ENCODE measurements around the gene AVPI1. TPM values are rescaled to one million over a fixed set of nuclear protein-coding genes. Genes with fewer than 3 reads are reported as not detected.

Gene AVPI1
- total RNA-seq, 2 donors from 2014 or later = 9.5 to 25.6 TPM

DNA sequence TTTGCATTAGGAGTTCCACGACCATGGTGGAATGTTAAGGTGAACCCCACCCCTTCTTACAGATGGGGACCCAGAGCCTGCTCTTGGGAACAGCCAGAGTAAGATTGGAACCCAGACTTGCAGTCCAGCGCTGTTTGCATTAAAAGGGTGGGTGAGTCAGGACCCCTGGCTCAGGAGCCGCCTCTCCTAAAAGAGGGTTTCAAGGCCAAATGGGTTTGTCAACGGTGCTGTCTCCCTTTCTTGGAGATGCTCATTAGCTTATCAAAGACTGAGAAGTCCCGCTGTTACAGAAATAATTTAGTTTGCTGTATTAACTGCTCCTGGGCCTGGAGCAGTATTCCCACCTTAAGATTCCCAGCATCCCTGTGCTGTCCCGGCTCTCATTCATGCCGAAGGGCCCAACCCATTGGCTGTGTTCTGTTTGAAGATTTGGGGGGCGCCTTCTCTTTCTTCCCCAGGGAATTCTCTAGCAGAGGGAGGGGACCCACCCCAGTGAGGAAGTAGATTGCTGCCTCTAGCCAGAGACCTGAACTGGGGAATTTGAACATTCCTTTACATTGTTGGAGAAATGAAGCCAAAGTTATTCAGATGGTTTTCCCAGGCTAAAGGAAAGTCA is 28.3 kb upstream of the AVPI1 start:
- TF ChIP-seq, protein P1, sequence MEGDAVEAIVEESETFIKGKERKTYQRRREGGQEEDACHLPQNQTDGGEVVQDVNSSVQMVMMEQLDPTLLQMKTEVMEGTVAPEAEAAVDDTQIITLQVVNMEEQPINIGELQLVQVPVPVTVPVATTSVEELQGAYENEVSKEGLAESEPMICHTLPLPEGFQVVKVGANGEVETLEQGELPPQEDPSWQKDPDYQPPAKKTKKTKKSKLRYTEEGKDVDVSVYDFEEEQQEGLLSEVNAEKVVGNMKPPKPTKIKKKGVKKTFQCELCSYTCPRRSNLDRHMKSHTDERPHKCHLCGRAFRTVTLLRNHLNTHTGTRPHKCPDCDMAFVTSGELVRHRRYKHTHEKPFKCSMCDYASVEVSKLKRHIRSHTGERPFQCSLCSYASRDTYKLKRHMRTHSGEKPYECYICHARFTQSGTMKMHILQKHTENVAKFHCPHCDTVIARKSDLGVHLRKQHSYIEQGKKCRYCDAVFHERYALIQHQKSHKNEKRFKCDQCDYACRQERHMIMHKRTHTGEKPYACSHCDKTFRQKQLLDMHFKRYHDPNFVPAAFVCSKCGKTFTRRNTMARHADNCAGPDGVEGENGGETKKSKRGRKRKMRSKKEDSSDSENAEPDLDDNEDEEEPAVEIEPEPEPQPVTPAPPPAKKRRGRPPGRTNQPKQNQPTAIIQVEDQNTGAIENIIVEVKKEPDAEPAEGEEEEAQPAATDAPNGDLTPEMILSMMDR (IDR thresholded peaks at IDR 0.05) = no peak
- Histone ChIP-seq H3K27ac (peak overlapping the region; percentile 96 to 98), H3K27me3 (replicated peaks; ENCODE audit: insufficient read depth) (no peaks in the 10 kb centered on the region), H3K4me1 (ENCODE audit: control insufficient read depth in 1 of 2, low read depth in 2 of 2) (peaks cover 53 to 70% of the 10 kb centered on the region in 2 donors), H3K36me3 (peaks cover 12% of the 10 kb centered on the region), H3K4me3 (peak overlapping the region; percentile 86), H3K9me3 (no peaks in the 10 kb centered on the region)
- DNase-seq (ENCODE audit: low spot score) (no peak), ATAC-seq (ENCODE audit: insufficient number of reproducible peaks, low FRiP score, low read depth) (no peak)

DNA sequence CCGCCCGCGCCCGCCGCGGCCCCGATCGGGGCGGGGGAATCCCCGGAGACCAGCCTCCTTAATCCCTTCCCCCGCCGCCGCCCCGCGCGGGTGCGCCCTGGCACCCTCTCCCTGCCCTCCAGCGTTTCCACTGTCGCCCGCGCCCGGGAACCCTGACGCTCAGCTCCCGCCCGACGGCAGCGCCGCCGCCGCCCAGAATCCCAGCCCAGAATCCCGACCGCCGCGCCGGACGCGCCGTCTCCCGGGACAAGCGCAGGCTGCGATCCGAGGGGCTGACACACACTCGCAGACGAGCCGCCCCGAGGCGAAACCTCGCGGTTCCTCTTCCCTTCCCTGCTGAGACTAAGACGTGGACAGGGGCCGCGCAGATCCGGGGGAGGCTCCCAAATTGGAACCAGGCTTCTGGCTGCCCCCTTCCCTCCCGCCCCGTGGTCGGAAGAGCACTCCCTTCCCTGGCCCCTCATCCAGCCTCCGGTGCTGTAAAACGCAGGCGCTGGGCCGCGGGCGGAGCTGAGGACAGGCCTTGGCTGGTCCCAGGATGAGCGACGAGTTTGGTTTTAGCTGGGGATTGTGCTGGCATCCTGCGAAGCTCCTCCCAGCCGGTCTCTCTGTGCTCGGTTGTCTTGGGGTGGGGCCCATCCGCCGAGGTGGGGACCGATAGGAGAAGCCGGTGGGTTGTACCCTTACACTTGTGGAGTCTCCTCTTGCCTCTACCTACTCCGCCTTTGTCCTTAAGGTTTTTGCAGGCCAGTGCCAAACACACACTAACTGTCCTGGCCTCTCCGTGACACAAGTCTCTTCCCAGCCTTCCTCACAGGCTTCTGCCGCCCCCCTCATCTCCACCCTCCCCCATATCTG is 27.6 kb upstream of the AVPI1 start:
- peak overlapping the region; percentile 86 for H3K4me3 ChIP-seq
- H3K4me1 ChIP-seq (ENCODE audit: control insufficient read depth in 1 of 2, low read depth in 2 of 2) = peaks cover 58 to 76% of the 10 kb centered on the region in 2 donors
- ATAC-seq (ENCODE audit: insufficient number of reproducible peaks, low FRiP score, low read depth) (peak; percentile 30), DNase-seq (ENCODE audit: low spot score) (peak; percentile 34)
- no peaks in the 10 kb centered on the region for H3K27me3 ChIP-seq (replicated peaks; ENCODE audit: insufficient read depth)
- H3K27ac ChIP-seq = peak overlapping the region; percentile 96 to 98
- H3K36me3 ChIP-seq = peaks cover 12% of the 10 kb centered on the region
- TF ChIP-seq, protein P1 (IDR thresholded peaks at IDR 0.05) = no peak
- H3K9me3 ChIP-seq = no peaks in the 10 kb centered on the region

GRCh38 chr10:97713826-97714400 is 26.9 kb upstream of the AVPI1 start:
- H3K4me1 ChIP-seq (ENCODE audit: control insufficient read depth in 1 of 2, low read depth in 2 of 2) = peaks cover 56 to 75% of the 10 kb centered on the region in 2 donors
- peak overlapping the region; percentile 86 for H3K4me3 ChIP-seq
- ATAC-seq (ENCODE audit: insufficient number of reproducible peaks, low FRiP score, low read depth) = peak; percentile 56
- H3K9me3 ChIP-seq = no peaks in the 10 kb centered on the region
- H3K27me3 ChIP-seq (replicated peaks; ENCODE audit: insufficient read depth) = no peaks in the 10 kb centered on the region
- H3K27ac ChIP-seq = peak overlapping the region; percentile 96 to 98
- TF ChIP-seq, protein P1 (IDR thresholded peaks at IDR 0.05) = peak; percentile 27
- peaks cover 12% of the 10 kb centered on the region for H3K36me3 ChIP-seq
- DNase-seq (ENCODE audit: low spot score) = no peak

- ATAC-seq (ENCODE audit: insufficient number of reproducible peaks, low FRiP score, low read depth) (no peak), DNase-seq (ENCODE audit: low spot score) (peak; percentile 48)
- Histone ChIP-seq H3K4me3 (peak within 1 kb of the TSS; percentile 86), H3K27ac (peak within 1 kb of the TSS; percentile 96 to 98), H3K9me3 (no peaks in the 10 kb centered on the region), H3K4me1 (ENCODE audit: control insufficient read depth in 1 of 2, low read depth in 2 of 2) (peaks cover 54 to 75% of the 10 kb centered on the region in 2 donors), H3K27me3 (replicated peaks; ENCODE audit: insufficient read depth) (no peaks in the 10 kb centered on the region), H3K36me3 (peaks cover 12% of the 10 kb centered on the region)
- TF ChIP-seq, protein P1 (IDR thresholded peaks at IDR 0.05) = no peak
Measured at GRCh38 chr10:97713339-97713825, 26.3 kb upstream of the AVPI1 start, which contains the start of gene MARVELD1. TSS of gene MARVELD1 (plus strand) at chr10:97713730. CDS start at chr10:97713877, 147 bp downstream.

Measured in thoracic aorta (tissue), 2 donors.